Esophagus muscularis mucosa (tissue), 4 donors: ENCODE data around the gene ACE. TPM values are rescaled to one million over a fixed set of nuclear protein-coding genes. Genes with fewer than 3 reads are reported as not detected.

Source experiments
- DNase-seq: peaks from one replicate; pipeline ENCODE4 v3.0.0-alpha.2; 2017; ENCODE audit errors: extremely low spot score
- H3K27ac ChIP-seq, 4 donors: fragments of 200-600 bp; sonication (generic); replicated peaks in 1 of 4; 1 replicate in 3 of 4; 2 replicates in 1 of 4; pipeline ENCODE4 v1.5.1; 2016 to 2019; ENCODE audit warnings: mild to moderate bottlenecking in 1 of 4
- H3K27me3 ChIP-seq, 4 donors: fragments of 200-600 bp; sonication (generic); one replicate each; pipeline versions ENCODE4 v1.5.1 to v1.6.0; 2016 to 2019
- H3K36me3 ChIP-seq, 4 donors: fragments of 200-600 bp; sonication (generic); one replicate each; pipeline ENCODE4 v1.5.1; 2016 to 2019
- H3K4me1 ChIP-seq, 4 donors: fragments of 200-600 bp; sonication (generic); one replicate each; pipeline ENCODE4 v1.5.1; 2016 to 2019
- H3K4me3 ChIP-seq, 4 donors: fragments of 200-600 bp; sonication (generic); 1 replicate in 2 of 4; 2 replicates in 2 of 4; pipeline ENCODE4 v1.5.1; 2016 to 2019; ENCODE audit warnings: mild to moderate bottlenecking in 4 of 4, moderate library complexity in 1 of 4
- H3K9me3 ChIP-seq, 4 donors: fragments of 200-600 bp; sonication (generic); 1 replicate in 3 of 4; 2 replicates in 1 of 4; pipeline ENCODE4 v1.5.1; 2016 to 2019
- CTCF ChIP-seq, 3 experiments: fragments of 200-600 bp in 2 of 3; fragments of 450-650 bp in 1 of 3; sonication (generic) in 2 of 3; IDR thresholded peaks; one replicate each; pipeline ENCODE4 v1.5.1; 2017 to 2019; ENCODE audit warnings: antibody characterized with exemption in 3 of 3, mild to moderate bottlenecking in 2 of 3, moderate library complexity in 1 of 3
- EP300 ChIP-seq: sonication (generic); formaldehyde crosslinking; IDR thresholded peaks from one replicate; pipeline ENCODE4 v1.6.1; 2017; ENCODE audit warnings: antibody characterized with exemption
- POLR2A ChIP-seq: fragments of 450-650 bp; IDR thresholded peaks from one replicate; pipeline ENCODE4 v1.6.1; 2017; ENCODE audit warnings: antibody characterized with exemption, moderate library complexity, mild to moderate bottlenecking, low read depth
- POLR2AphosphoS5 ChIP-seq, 2 donors: sonication (generic); formaldehyde crosslinking; IDR thresholded peaks; one replicate each; pipeline ENCODE4 v1.6.1; 2017; ENCODE audit warnings: antibody characterized with exemption in 2 of 2
- WGBS: methylation state at CpG from one replicate; pipeline ENCODE4 v1.1.5; 2018; 5-methylcytosine and 5-hydroxymethylcytosine counted together
- intact Hi-C: fragments of 100-400 bp; cut with DNase I; formaldehyde crosslinking; loops from one replicate; pipeline ENCODE4 v1.15.1; 2023
- total RNA-seq, 4 donors: library from RNA; depleted of rRNA; stranded (reverse); fragments of >200 nt; gene quantifications; one replicate each; pipeline versions ENCODE4 v1.1.0 to v1.2.1, GENCODE V29; 2016

ACE gene
- total RNA-seq, 4 donors from 2014 or later: 2.5 to 9.6 (median 4.9) TPM

DNA sequence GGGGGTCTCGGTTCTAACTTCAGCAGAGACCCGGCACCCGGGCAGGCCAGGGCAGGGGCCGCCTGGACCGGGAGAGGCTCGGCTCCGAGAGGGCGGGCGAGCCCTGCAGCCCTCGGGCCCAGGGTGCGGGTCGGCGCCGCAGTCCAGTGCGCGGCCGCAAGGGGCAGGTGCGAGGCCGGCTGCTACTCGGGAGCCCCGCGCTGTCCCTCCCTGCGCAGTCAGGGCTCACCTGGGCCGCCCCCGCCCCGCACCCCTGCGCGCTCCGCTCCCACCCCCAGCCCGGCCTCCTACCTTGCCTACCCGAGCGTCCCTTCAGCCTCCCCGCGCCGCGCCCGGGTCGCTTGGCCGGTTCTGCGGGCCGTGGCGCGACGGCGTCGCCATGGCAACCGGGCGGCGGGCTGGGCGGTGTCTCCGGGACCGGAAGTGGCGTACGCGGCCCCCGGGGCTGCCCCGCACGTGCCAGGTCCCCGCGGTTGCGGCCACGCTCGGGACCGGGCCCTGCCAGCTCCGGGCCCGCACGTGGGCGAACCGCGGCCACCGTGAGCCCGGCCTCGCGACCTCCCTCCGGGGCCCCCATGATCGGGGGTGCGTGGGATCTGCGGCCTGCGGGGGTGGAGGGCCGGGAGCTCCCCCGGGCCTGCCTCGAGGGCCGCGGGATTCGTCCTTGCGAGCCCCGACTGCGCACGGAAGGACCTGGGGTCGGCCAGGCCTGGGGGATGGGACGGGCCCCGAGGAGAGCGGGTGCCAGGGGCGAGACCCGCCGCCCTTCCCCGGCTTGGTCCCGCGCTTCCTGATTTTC, 30.7 kb upstream of the ACE start, which contains the start of gene CYB561:
TSS of gene CYB561 (minus strand) at position 353 of the 799 bp plus-strand sequence. CDS start 8,759 bp downstream, outside the sequence.
- peak within 1 kb of the TSS; percentile 65 to 83 (median 78) for H3K4me3 ChIP-seq
- H3K9me3 ChIP-seq: no peaks in the 10 kb centered on the region
- no peak for DNase-seq
- no peaks in the 10 kb centered on the region for H3K27me3 ChIP-seq
- 6% methylated on average over 17 of the region's 99 CpGs for WGBS
- TF ChIP-seq POLR2A (no peak), EP300 (no peak), CTCF (IDR thresholded peaks at IDR 0.05) (peak in 2 of 3 experiments; percentile 39 to 70), POLR2AphosphoS5 (IDR thresholded peaks at IDR 0.05) (peak in 1 of 2 donors; percentile 11)
- H3K36me3 ChIP-seq: no peaks in the 10 kb centered on the region
- peak within 1 kb of the TSS; percentile 62 to 90 (median 84) for H3K27ac ChIP-seq
- intact Hi-C loops: loop anchor here (5.0 kb wide), 1 partner anchor 101 kb away; no protein-coding TSS in a partner anchor
- peaks cover 29 to 46% (median 37%) of the 10 kb centered on the region in 4 donors for H3K4me1 ChIP-seq

DNA sequence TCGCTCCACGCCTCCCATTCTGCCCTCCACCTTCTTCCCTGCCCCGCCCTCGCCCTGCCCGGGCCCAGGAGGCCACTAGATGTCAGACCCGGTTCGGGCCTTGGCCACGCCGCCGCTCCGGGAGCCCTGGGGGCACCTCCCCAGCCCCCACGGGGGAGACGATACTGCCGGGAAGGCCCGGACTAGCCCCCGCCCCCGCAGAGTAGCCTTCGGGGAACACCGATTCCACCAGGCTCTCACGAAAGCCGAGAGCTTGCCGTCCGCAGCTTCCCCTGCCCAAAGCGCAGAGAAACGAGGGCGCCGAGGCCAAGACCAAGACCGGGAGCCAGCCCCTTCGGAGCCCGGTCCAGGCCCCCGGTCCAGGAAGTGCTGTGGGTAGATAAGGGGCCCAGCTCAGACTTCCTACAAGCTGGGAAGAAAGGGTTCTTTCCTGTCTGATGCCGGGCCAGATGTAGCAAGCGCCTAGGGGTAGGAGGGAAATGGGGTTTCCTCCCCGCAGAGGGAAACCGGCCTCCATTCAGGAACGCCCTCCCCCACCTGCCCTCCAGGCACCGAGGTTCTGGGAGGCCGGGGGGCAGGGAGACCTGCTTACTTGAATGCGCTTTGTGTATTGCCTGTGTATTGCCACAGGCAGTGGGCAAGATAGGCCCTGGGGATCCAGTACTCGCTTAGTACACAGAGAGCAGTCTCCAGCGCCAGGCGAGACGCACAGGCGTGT, 29.9 kb upstream of the ACE start:
- Histone ChIP-seq H3K27ac (peak overlapping the region; percentile 62 to 90 (median 84)), H3K4me1 (peaks cover 29 to 43% (median 35%) of the 10 kb centered on the region in 4 donors), H3K27me3 (peaks cover 0 to 1% (median 0%) of the 10 kb centered on the region in 4 donors), H3K9me3 (no peaks in the 10 kb centered on the region), H3K4me3 (peak overlapping the region; percentile 65 to 83 (median 78)), H3K36me3 (no peaks in the 10 kb centered on the region)
- TF ChIP-seq POLR2A (no peak), EP300 (no peak), CTCF (IDR thresholded peaks at IDR 0.05) (peak in 1 of 3 experiments; percentile 22)
- no peak for DNase-seq
- WGBS: 37% methylated on average over 36 of the region's 44 CpGs
- intact Hi-C loops: loop anchor here (5.0 kb wide), 1 partner anchor 100 kb away; no protein-coding TSS in a partner anchor

DNA sequence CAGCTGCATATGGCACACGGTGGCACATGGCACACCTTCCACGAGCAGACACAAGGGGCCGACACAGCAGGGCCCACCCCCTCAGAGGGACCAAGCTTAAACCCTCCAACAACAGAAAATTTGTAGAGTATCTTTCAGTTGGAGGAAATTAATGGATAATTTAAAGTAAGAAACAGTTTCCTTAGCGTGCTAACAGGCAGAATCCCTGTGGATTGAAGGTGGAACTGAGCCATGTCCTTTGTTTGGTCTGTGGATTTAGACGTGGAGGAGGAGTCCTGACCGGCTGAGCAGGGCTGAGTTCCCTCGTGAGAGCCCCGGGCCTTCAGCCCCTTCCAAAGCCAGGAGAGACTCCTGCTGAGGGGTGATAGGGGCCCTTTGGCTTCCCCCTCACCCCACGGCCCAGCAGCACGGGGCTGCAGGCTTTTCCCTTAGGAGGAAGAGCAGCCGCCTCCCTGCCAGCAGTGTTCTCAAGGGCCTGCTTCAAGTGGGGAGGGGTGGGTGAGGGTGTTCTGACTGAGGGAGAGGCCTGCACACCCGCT, 29.3 kb upstream of the ACE start:
- Histone ChIP-seq H3K27ac (peak overlapping the region; percentile 62 to 90 (median 84)), H3K9me3 (no peaks in the 10 kb centered on the region), H3K4me1 (peaks cover 29 to 43% (median 35%) of the 10 kb centered on the region in 4 donors), H3K4me3 (peak overlapping the region in 2 of 4 donors; percentile 80 to 83), H3K36me3 (no peaks in the 10 kb centered on the region), H3K27me3 (peaks cover 0 to 8% (median 0%) of the 10 kb centered on the region in 4 donors)
- TF ChIP-seq EP300: no peak
- no peak for TF ChIP-seq POLR2A
- TF ChIP-seq POLR2AphosphoS5 (IDR thresholded peaks at IDR 0.05): no peak
- TF ChIP-seq CTCF (IDR thresholded peaks at IDR 0.05): no peak
- no peak for DNase-seq
- intact Hi-C loops: loop anchor here (5.0 kb wide), 1 partner anchor 100 kb away; no protein-coding TSS in a partner anchor
- 51% methylated on average over 12 of the region's 12 CpGs for WGBS

GRCh38 chr17:63448655-63449054, 28.2 kb upstream of the ACE start:
- H3K36me3 ChIP-seq: no peaks in the 10 kb centered on the region
- no peak for DNase-seq
- TF ChIP-seq CTCF (IDR thresholded peaks at IDR 0.05): no peak
- TF ChIP-seq POLR2AphosphoS5 (IDR thresholded peaks at IDR 0.05): no peak
- TF ChIP-seq EP300: no peak
- TF ChIP-seq POLR2A: no peak
- H3K27me3 ChIP-seq: peaks cover 0 to 11% (median 0%) of the 10 kb centered on the region in 4 donors
- no peak overlapping the region for H3K27ac ChIP-seq
- intact Hi-C loops: loop anchor here (5.0 kb wide), 1 partner anchor 99 kb away; no protein-coding TSS in a partner anchor
- no peak overlapping the region for H3K4me3 ChIP-seq
- H3K9me3 ChIP-seq: no peaks in the 10 kb centered on the region
- WGBS: 86% methylated on average over 3 of the region's 3 CpGs
- H3K4me1 ChIP-seq: peaks cover 33 to 43% (median 35%) of the 10 kb centered on the region in 4 donors
